H1 (cell line): ENCODE measurements around the gene RAPGEF5. TPM values are rescaled to one million over a fixed set of nuclear protein-coding genes. Genes with fewer than 3 reads are reported as not detected.

ENCODE experiments used
- CTCF ChIA-PET: fragments of 300-600 bp; sonication (Branson Sonifier 250); formaldehyde crosslinking; loops from one replicate; lab custom pipeline; 2021; ENCODE audit not compliant: partially characterized antibody; lab: Charles Lee
- POLR2A ChIA-PET: fragments of 300-600 bp; sonication (Branson Sonifier 250); formaldehyde crosslinking; loops from one replicate; lab custom pipeline; 2021; ENCODE audit warnings: inconsistent platforms; ENCODE audit not compliant: partially characterized antibody; lab: Charles Lee
- DNase-seq, 2 experiments: peaks; one replicate each; pipeline versions ENCODE4 v3.0.0 to v3.0.0-alpha.2; 2010 to 2022; ENCODE audit warnings: low spot score in 2 of 2, low read depth in 1 of 2, mixed read lengths in 1 of 2
- FAIRE-seq: peaks from 2 replicates; lab custom pipeline; 2011; peaks lifted over from hg19 to GRCh38; lab: Jason Lieb, UNC
- H2AFZ ChIP-seq: 2 replicates; pipeline ENCODE4 v1.8.1; 2012; ENCODE audit warnings: low read length, inconsistent platforms
- H2AK5ac ChIP-seq: 2 replicates; pipeline ENCODE4 v1.6.1; 2013; ENCODE audit warnings: low read depth, low read length
- H2BK120ac ChIP-seq: replicated peaks from 2 replicates; pipeline ENCODE3; 2013; ENCODE audit warnings: low read depth, low read length, inconsistent platforms
- H2BK12ac ChIP-seq: 2 replicates; pipeline ENCODE4 v1.6.1; 2013; ENCODE audit warnings: low read depth, low read length
- H2BK15ac ChIP-seq: 2 replicates; pipeline ENCODE4 v1.6.1; 2013; ENCODE audit warnings: low read length
- H2BK20ac ChIP-seq: 2 replicates; pipeline ENCODE4 v1.6.1; 2013; ENCODE audit warnings: low read length
- H2BK5ac ChIP-seq: 2 replicates; pipeline ENCODE4 v1.6.1; 2013; ENCODE audit warnings: low read depth, low read length
- H3K14ac ChIP-seq: 2 replicates; pipeline ENCODE4 v1.6.1; 2013; ENCODE audit warnings: inconsistent platforms; ENCODE audit not compliant: insufficient read length
- H3K18ac ChIP-seq: 2 replicates; pipeline ENCODE4 v1.6.1; 2013; ENCODE audit warnings: low read length; ENCODE audit errors: extremely low read depth
- H3K23ac ChIP-seq: 2 replicates; pipeline ENCODE4 v1.6.1; 2013; ENCODE audit warnings: inconsistent platforms; ENCODE audit not compliant: insufficient read length
- H3K23me2 ChIP-seq: 2 replicates; pipeline ENCODE4 v1.6.1; 2013; ENCODE audit warnings: low read depth, low read length
- H3K27ac ChIP-seq: 2 replicates; pipeline ENCODE4 v1.6.1; 2011; ENCODE audit warnings: low read depth, low read length, inconsistent platforms
- H3K27me3 ChIP-seq, 4 experiments: replicated peaks in 1 of 4; 1 replicate in 1 of 4; 2 replicates in 3 of 4; pipeline versions ENCODE4 v1.6.1 to v1.8.1; 2011 to 2013; ENCODE audit warnings: low read length in 3 of 4, mild to moderate bottlenecking in 3 of 4, inconsistent platforms in 2 of 4, mixed read lengths in 2 of 4, moderate library complexity in 1 of 4; ENCODE audit not compliant: control insufficient read depth in 3 of 4, insufficient read depth in 3 of 4; ENCODE audit errors: extremely low read depth in 1 of 4
- H3K36me3 ChIP-seq, 4 experiments: 2 replicates each; pipeline versions ENCODE4 v1.6.1 to v1.8.1; 2011 to 2013; ENCODE audit warnings: mild to moderate bottlenecking in 4 of 4, low read length in 3 of 4, moderate library complexity in 2 of 4, control low read depth in 1 of 4, inconsistent platforms in 1 of 4; ENCODE audit not compliant: insufficient read depth in 4 of 4, control insufficient read depth in 2 of 4
- H3K4ac ChIP-seq: replicated peaks from 2 replicates; pipeline ENCODE3; 2013; ENCODE audit warnings: low read length, low read depth, mixed read lengths, inconsistent platforms; ENCODE audit not compliant: insufficient read length
- H3K4me1 ChIP-seq, 4 experiments: replicated peaks in 1 of 4; 1 replicate in 1 of 4; 2 replicates in 3 of 4; pipeline versions ENCODE4 v1.6.1 to v1.8.1; 2011 to 2013; ENCODE audit warnings: low read length in 3 of 4, inconsistent platforms in 2 of 4, mixed read lengths in 1 of 4; ENCODE audit not compliant: insufficient read depth in 4 of 4, control insufficient read depth in 3 of 4
- H3K4me2 ChIP-seq, 2 experiments: 2 replicates each; pipeline versions ENCODE4 v1.6.1 to v1.8.1; 2011 to 2013; ENCODE audit warnings: low read depth in 2 of 2, low read length in 2 of 2, control low read depth in 1 of 2, inconsistent platforms in 1 of 2, mild to moderate bottlenecking in 1 of 2; ENCODE audit not compliant: insufficient read depth in 1 of 2
- H3K4me3 ChIP-seq, 4 experiments: fragments of 200-600, 300-600 bp in 1 of 4; sonication (generic), shearing (Covaris generic), sonication (Bioruptor Twin) in 1 of 4; 2 replicates each; pipeline versions ENCODE4 v1.5.1 to v1.8.1; 2011 to 2016; ENCODE audit warnings: low read length in 4 of 4, low read depth in 3 of 4, control low read depth in 2 of 4, inconsistent platforms in 2 of 4, mild to moderate bottlenecking in 2 of 4, mixed read lengths in 1 of 4, moderate library complexity in 1 of 4; ENCODE audit not compliant: insufficient read depth in 2 of 4; ENCODE audit errors: extremely low read depth in 1 of 4
- H3K56ac ChIP-seq: replicated peaks from 2 replicates; pipeline ENCODE3; 2013; ENCODE audit warnings: low read depth, mild to moderate bottlenecking, mixed read lengths, low read length, inconsistent platforms; ENCODE audit not compliant: insufficient read length
- H3K79me1 ChIP-seq: 2 replicates; pipeline ENCODE4 v1.6.1; 2013; ENCODE audit warnings: low read depth, low read length, control low read depth
- H3K79me2 ChIP-seq, 2 experiments: 2 replicates each; pipeline versions ENCODE4 v1.6.1 to v1.8.1; 2012 to 2013; ENCODE audit warnings: low read length in 2 of 2, mild to moderate bottlenecking in 2 of 2, inconsistent platforms in 1 of 2; ENCODE audit not compliant: insufficient read depth in 2 of 2, control insufficient read depth in 1 of 2
- H3K9ac ChIP-seq, 4 experiments: replicated peaks in 1 of 4; 1 replicate in 1 of 4; 2 replicates in 3 of 4; pipeline versions ENCODE4 v1.6.1 to v1.8.1; 2011 to 2013; ENCODE audit warnings: low read depth in 3 of 4, low read length in 3 of 4, control low read depth in 2 of 4, mild to moderate bottlenecking in 2 of 4, moderate library complexity in 2 of 4, inconsistent platforms in 1 of 4; ENCODE audit errors: extremely low read depth in 1 of 4
- H3K9me3 ChIP-seq, 2 experiments: 2 replicates each; pipeline versions ENCODE4 v1.6.1 to v1.8.1; 2012 to 2013; ENCODE audit warnings: mild to moderate bottlenecking in 2 of 2, moderate library complexity in 2 of 2, control low read depth in 1 of 2, inconsistent platforms in 1 of 2, low read depth in 1 of 2, low read length in 1 of 2, mixed read lengths in 1 of 2; ENCODE audit not compliant: insufficient read depth in 2 of 2
- H4K20me1 ChIP-seq, 2 experiments: replicated peaks in 1 of 2; 2 replicates each; pipeline versions ENCODE3 to v1.8.1; 2011 to 2013; ENCODE audit warnings: inconsistent platforms in 2 of 2, low read length in 2 of 2, mild to moderate bottlenecking in 1 of 2; ENCODE audit not compliant: insufficient read depth in 2 of 2, control insufficient read depth in 1 of 2
- H4K5ac ChIP-seq: 2 replicates; pipeline ENCODE4 v1.6.1; 2013; ENCODE audit warnings: low read length, low read depth, mixed read lengths, inconsistent platforms; ENCODE audit not compliant: insufficient read length
- H4K8ac ChIP-seq: 2 replicates; pipeline ENCODE4 v1.8.0; 2013; ENCODE audit warnings: mild to moderate bottlenecking, moderate library complexity, low read length, inconsistent platforms; ENCODE audit not compliant: insufficient read depth; ENCODE audit errors: extremely low read depth
- H4K91ac ChIP-seq: replicated peaks from 2 replicates; pipeline ENCODE3; 2013; ENCODE audit warnings: low read length, mixed read lengths, inconsistent platforms; ENCODE audit not compliant: insufficient read length
- BRCA1 ChIP-seq: IDR thresholded peaks from 2 replicates; pipeline ENCODE4 v1.6.1; 2012; ENCODE audit warnings: low read depth, low read length, improper control_type of control experiment
- EGR1 ChIP-seq: IDR thresholded peaks from 2 replicates; pipeline ENCODE4 v1.6.1; 2011; ENCODE audit warnings: low read depth, low read length, borderline replicate concordance
- GABPA ChIP-seq: IDR thresholded peaks from 2 replicates; pipeline ENCODE4 v1.6.1; 2011; ENCODE audit warnings: mild to moderate bottlenecking, low read length, moderate library complexity, borderline replicate concordance; ENCODE audit not compliant: insufficient read depth
- NRF1 ChIP-seq: IDR thresholded peaks from 2 replicates; pipeline ENCODE4 v1.6.1; 2011; ENCODE audit warnings: mild to moderate bottlenecking, low read depth, low read length, improper control_type of control experiment
- POU5F1 ChIP-seq: IDR thresholded peaks from 2 replicates; pipeline ENCODE4 v1.6.1; 2011; ENCODE audit warnings: low read depth, mild to moderate bottlenecking, low read length, moderate library complexity
- RAD21 ChIP-seq, 2 experiments: IDR thresholded peaks in 1 of 2; conservative IDR thresholded peaks in 1 of 2; 2 replicates each; pipeline ENCODE4 v1.6.1; 2011; ENCODE audit warnings: low read depth in 2 of 2, low read length in 2 of 2, improper control_type of control experiment in 1 of 2, inconsistent platforms in 1 of 2, mild to moderate bottlenecking in 1 of 2, moderate library complexity in 1 of 2
- SP2 ChIP-seq: IDR thresholded peaks from 2 replicates; pipeline ENCODE4 v1.6.1; 2012; ENCODE audit warnings: mild to moderate bottlenecking, low read length, inconsistent platforms
- TAF1 ChIP-seq: IDR thresholded peaks from 2 replicates; pipeline ENCODE4 v1.6.1; 2011; ENCODE audit warnings: mild to moderate bottlenecking, low read depth, low read length
- TAF7 ChIP-seq: optimal IDR thresholded peaks from 2 replicates; pipeline ENCODE3; 2011; ENCODE audit warnings: low read depth, mild to moderate bottlenecking, inconsistent platforms, low read length, moderate library complexity, borderline replicate concordance
- WGBS, 2 experiments: shearing (Covaris generic) in 1 of 2; methylation state at CpG; one replicate each; pipeline versions ENCODE4 v1.1.6 to v1.1.7; 2013 to 2015; ENCODE audit warnings: low lambda C conversion rate in 2 of 2, mixed read lengths in 2 of 2, inconsistent platforms in 1 of 2, low coverage in 1 of 2, missing lambda C conversion rate in 1 of 2; ENCODE audit not compliant: insufficient replicate concordance in 2 of 2, insufficient coverage in 1 of 2, insufficient read length in 1 of 2; ENCODE audit errors: extremely low coverage in 1 of 2, missing lambda C conversion rate in 1 of 2; 5-methylcytosine and 5-hydroxymethylcytosine counted together
- polyA plus RNA-seq, 7 experiments: library from polyadenylated mRNA; depleted of rRNA in 3 of 7; stranded (reverse) in 5 of 7; unstranded in 2 of 7; fragments of >200 nt in 5 of 7; fragments of 200-250 nt in 2 of 7; gene quantifications; 1 replicate in 5 of 7; 2 replicates in 1 of 7; 4 replicates in 1 of 7; pipeline versions ENCODE4 v1.2.1 to v1.2.3, GENCODE V29; 2011 to 2013; ENCODE audit warnings: missing spikeins in 2 of 7, mixed read lengths in 2 of 7
- total RNA-seq: library from RNA; stranded (reverse); fragmentation: NEBNext Ultra II Directional; extraction: Animal tissue kit (Norgen Biotek cat#: 25700); gene quantifications from 2 replicates; pipeline ENCODE4 v1.2.1, GENCODE V29; 2021
- TF ChIP-seq, protein P1 (sequence below): IDR thresholded peaks from 2 replicates; pipeline ENCODE4 v1.6.1; 2012; ENCODE audit warnings: inconsistent platforms
- TF ChIP-seq, protein P2 (sequence below): IDR thresholded peaks from 2 replicates; pipeline ENCODE4 v1.6.1; 2012; ENCODE audit warnings: low read length, inconsistent platforms

RAPGEF5 gene
- total and polyA plus RNA-seq, 2 of the 8 experiments (the other 6 are each of a cell fraction or from before 2014, with no cell fraction given), result 4.4 to 22.9 TPM

DNA sequence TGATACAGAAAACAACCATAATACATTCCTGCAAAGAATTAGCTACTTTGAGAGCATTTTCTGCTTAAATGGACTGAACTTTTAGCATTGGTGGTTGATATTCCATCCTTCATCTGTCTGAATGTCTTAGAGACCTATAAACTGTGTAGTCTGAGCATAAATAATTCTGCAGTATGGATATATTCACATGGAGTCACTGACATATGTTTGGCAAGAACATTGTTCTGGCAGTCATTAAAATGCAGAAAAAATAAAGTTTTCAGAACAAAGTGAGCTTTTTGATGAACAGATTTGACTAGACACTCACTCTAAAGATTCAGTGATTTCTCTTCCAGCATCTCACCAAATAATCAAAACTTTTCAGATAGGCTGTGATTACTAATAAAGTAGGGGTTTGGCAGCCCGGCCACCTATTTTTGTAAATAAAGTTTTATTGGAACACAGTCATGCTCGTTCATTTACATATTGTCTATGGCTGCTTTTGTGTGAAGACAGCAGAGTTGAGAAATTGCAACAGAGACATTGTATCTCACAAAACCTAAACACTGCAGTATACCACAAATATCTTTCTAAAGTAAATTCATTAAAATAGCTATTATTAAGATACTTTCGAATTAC is 44.1 kb upstream of the RAPGEF5 start:
- DNase-seq, result no peak
- POLR2A ChIA-PET, result no interaction called here
- TF ChIP-seq RAD21 (IDR thresholded peaks at IDR 0.05 in 1 of 2, conservative IDR thresholded peaks at IDR 0.05 in 1 of 2; ENCODE audit: low read depth in 2 of 2, low read length in 2 of 2) (no peak), GABPA (no peak), EGR1 (no peak), SP2 (no peak), POU5F1 (no peak), TAF7 (no peak), TAF1 (no peak), NRF1 (no peak), BRCA1 (no peak)
- TF ChIP-seq, protein P1, sequence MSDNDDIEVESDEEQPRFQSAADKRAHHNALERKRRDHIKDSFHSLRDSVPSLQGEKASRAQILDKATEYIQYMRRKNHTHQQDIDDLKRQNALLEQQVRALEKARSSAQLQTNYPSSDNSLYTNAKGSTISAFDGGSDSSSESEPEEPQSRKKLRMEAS, result no peak
- TF ChIP-seq, protein P2, sequence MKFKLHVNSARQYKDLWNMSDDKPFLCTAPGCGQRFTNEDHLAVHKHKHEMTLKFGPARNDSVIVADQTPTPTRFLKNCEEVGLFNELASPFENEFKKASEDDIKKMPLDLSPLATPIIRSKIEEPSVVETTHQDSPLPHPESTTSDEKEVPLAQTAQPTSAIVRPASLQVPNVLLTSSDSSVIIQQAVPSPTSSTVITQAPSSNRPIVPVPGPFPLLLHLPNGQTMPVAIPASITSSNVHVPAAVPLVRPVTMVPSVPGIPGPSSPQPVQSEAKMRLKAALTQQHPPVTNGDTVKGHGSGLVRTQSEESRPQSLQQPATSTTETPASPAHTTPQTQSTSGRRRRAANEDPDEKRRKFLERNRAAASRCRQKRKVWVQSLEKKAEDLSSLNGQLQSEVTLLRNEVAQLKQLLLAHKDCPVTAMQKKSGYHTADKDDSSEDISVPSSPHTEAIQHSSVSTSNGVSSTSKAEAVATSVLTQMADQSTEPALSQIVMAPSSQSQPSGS, result no peak

More for the DNA sequence above, 44.1 kb upstream of the RAPGEF5 start:
- H2AK5ac ChIP-seq, result no peak overlapping the region
- no peak overlapping the region for H2BK120ac ChIP-seq
- no peak overlapping the region for H2BK5ac ChIP-seq
- no peak overlapping the region for H3K56ac ChIP-seq
- no peaks in the 10 kb centered on the region for H3K27me3 ChIP-seq
- no peak overlapping the region for H3K9ac ChIP-seq
- H3K4me3 ChIP-seq, result no peak overlapping the region
- no peak overlapping the region for H3K14ac ChIP-seq
- H4K8ac ChIP-seq, result no peak overlapping the region
- H3K9me3 ChIP-seq, result no peaks in the 10 kb centered on the region
- H3K23ac ChIP-seq, result no peak overlapping the region
- 88% methylated on average over 3 of the region's 3 CpGs; no CpG with 5 or more reads in 1 of the 2 experiments for WGBS, 2 experiments
- no peaks in the 10 kb centered on the region for H3K79me1 ChIP-seq
- H3K4me2 ChIP-seq, result no peak overlapping the region
- CTCF ChIA-PET, result interaction anchor here (0.6 to 2.5 kb wide), 6 partner anchors 10 to 250 kb away, joined by 3 to 9 read pairs (median 3); no protein-coding TSS in a partner anchor
- no peak overlapping the region for H4K5ac ChIP-seq
- H3K4me1 ChIP-seq, result peaks cover 0 to 3% (median 0%) of the 10 kb centered on the region in 4 experiments; a peak in 1 of 7 replicates
- no peak overlapping the region for H3K4ac ChIP-seq
- no peak overlapping the region for H2BK20ac ChIP-seq
- no peak overlapping the region for H2AFZ ChIP-seq
- no peaks in the 10 kb centered on the region for H3K79me2 ChIP-seq
- FAIRE-seq, result no peak
- no peak overlapping the region for H2BK15ac ChIP-seq
- no peak overlapping the region for H3K27ac ChIP-seq
- H2BK12ac ChIP-seq, result no peak overlapping the region
- H3K36me3 ChIP-seq, result no peaks in the 10 kb centered on the region
- H4K20me1 ChIP-seq, result no peaks in the 10 kb centered on the region
- H3K23me2 ChIP-seq, result no peaks in the 10 kb centered on the region
- H3K18ac ChIP-seq, result no peak overlapping the region
- no peak overlapping the region for H4K91ac ChIP-seq
